KOPT-K1 (cell line): ENCODE results near the gene LRRC71.

Experiments
- H3K27ac ChIP-seq: fragments of 200-600 bp; sonication (generic); 2 replicates; pipeline ENCODE4 v1.5.1; 2016; ENCODE audit warnings: antibody characterized with exemption, mild to moderate bottlenecking, low read depth, low read length; ENCODE audit not compliant: poor library complexity, severe bottlenecking
- H3K36me3 ChIP-seq: fragments of 200-600 bp; sonication (generic); 2 replicates; pipeline ENCODE4 v1.5.1; 2017; ENCODE audit warnings: antibody characterized with exemption, mild to moderate bottlenecking, low read length, moderate library complexity; ENCODE audit not compliant: insufficient read depth
- H3K9me3 ChIP-seq: fragments of 200-600 bp; sonication (generic); 2 replicates; pipeline ENCODE4 v1.5.1; 2017; ENCODE audit warnings: antibody characterized with exemption, low read length, mild to moderate bottlenecking; ENCODE audit not compliant: insufficient read depth, poor library complexity, severe bottlenecking

Gene LRRC71

GRCh38 chr1:156958247-156958714 lies 37.8 kb downstream of the LRRC71 start:
- no peak overlapping the region for H3K27ac ChIP-seq
- H3K36me3 ChIP-seq = no peaks in the 10 kb centered on the region
- no peaks in the 10 kb centered on the region for H3K9me3 ChIP-seq

DNA sequence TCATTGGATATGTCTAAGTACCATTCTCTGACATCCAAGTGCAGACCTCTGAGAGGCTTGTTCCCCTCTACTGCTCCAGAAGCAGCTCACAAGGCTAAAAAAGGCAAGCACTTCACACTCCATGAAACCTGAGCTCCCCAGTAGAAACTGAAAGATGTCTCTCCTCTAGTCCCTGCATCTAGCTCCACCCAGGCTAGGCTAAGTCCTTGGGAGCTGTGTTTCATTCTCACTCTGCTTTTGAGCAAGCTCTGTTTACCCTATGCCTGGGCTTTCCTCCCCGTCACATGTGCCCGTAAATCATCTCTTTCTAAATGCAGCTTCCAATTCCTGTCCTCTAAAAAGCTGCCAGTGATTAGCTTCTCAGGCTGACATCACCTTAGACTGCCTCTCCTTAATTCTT lies 39.0 kb downstream of the LRRC71 start:
- H3K36me3 ChIP-seq = no peaks in the 10 kb centered on the region
- no peak overlapping the region for H3K27ac ChIP-seq
- no peaks in the 10 kb centered on the region for H3K9me3 ChIP-seq

DNA sequence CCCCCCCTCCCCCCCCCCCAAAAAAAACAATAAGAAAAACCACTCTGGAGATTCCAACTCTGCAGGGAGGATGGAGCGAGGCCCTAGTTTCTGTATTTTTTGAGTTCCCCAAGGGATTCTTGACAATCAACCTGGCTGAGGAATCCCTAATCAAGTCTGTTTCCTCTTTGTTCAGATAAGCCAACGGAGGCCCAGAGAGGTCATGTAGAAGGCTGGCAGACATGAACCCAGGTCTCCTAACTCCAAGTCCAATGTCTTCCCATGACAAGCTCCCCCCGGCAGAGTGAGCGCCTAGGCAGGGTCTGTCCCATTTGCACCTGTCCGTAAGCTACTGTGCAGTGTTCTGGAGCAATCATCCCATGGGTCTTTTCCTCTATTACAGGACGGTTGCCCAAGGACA lies 39.5 kb downstream of the LRRC71 start:
- Histone ChIP-seq H3K27ac (no peak overlapping the region), H3K36me3 (no peaks in the 10 kb centered on the region), H3K9me3 (no peaks in the 10 kb centered on the region)

GRCh38 chr1:156961709-156962108 lies 41.3 kb downstream of the LRRC71 start:
- no peak overlapping the region for H3K27ac ChIP-seq
- H3K9me3 ChIP-seq = no peaks in the 10 kb centered on the region
- H3K36me3 ChIP-seq = no peaks in the 10 kb centered on the region

DNA sequence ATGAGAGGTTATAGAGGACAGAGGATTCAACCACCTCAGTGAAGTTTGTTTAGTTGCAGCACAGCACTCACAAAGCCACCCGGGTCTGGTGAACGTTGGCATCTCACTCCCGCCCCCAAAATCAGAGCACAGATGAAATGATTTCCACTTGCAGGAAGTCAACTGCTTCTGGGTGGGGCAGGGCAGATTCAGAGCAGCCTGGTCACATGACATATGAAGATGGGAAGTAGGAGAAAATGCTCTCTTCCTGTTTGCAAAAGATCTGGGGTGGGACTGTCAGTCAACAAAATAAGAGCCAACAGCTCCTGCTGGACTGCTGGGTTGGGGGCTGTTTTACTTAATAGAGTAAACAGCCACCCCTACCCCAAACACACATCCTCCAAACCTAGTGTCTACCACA lies 43.2 kb downstream of the LRRC71 start:
- no peaks in the 10 kb centered on the region for H3K36me3 ChIP-seq
- no peaks in the 10 kb centered on the region for H3K9me3 ChIP-seq
- no peak overlapping the region for H3K27ac ChIP-seq

DNA sequence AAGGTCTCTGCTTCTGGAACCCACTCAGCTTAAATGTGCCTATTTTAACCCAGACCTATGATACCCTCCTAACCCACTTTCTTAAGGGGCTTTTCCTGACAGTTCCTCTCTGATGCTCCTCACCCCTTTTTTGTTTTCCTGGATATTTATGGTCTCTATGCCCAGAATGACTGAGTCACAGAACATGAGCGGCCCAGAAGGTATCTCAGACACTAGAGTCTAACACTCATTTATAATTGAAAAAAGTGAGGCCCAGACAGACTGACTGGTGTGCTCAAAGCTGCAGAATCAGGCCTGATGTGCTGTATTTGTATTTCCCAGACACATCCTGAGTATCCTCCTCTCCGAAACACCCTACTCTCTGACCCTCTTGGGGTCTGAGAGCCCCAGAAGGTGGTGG lies 44.0 kb downstream of the LRRC71 start:
- Histone ChIP-seq H3K9me3 (no peaks in the 10 kb centered on the region), H3K36me3 (no peaks in the 10 kb centered on the region), H3K27ac (no peak overlapping the region)

DNA sequence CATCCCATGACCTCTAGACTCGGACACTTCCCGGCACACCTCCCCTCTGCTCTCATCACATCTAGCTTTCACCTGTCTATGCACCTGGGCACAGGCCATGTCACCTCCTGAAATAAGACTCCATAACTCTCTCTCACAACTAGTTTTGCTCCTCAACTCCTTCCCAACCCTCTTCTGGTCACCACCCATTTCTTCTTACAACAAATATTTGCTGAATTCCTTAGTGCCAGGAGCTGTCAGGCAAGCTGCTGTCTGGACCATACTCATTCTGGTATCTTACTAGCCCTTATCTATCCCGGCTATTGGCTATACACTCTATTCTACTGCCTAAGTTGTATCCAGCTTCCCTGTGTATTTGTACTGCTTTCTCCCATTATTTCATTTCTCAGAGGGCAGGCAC lies 49.1 kb downstream of the LRRC71 start:
- Histone ChIP-seq H3K36me3 (no peaks in the 10 kb centered on the region), H3K27ac (no peak overlapping the region), H3K9me3 (no peaks in the 10 kb centered on the region)

DNA sequence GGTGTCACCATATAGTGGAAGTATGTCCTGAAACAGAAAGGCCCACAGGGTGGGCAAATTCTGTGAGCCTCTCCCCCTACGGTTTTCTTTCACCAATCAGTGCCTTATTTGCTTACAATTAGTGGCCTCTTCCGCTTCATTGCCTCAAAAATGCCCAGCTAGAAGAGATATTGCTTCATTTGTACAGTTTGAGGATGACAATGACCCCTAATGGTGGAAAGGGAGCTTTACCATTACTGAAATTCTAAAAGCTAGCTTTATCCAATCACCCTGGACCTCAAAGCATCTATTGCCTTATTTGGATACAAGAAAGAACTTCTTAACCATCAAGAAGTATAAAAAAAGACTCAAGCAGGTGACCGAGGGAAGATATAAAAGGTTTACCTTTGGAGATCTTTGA lies 49.6 kb downstream of the LRRC71 start:
- no peaks in the 10 kb centered on the region for H3K36me3 ChIP-seq
- no peaks in the 10 kb centered on the region for H3K9me3 ChIP-seq
- no peak overlapping the region for H3K27ac ChIP-seq

GRCh38 chr1:156973417-156973816 lies 53.0 kb downstream of the LRRC71 start:
- Histone ChIP-seq H3K27ac (no peak overlapping the region), H3K9me3 (no peaks in the 10 kb centered on the region), H3K36me3 (no peaks in the 10 kb centered on the region)

DNA sequence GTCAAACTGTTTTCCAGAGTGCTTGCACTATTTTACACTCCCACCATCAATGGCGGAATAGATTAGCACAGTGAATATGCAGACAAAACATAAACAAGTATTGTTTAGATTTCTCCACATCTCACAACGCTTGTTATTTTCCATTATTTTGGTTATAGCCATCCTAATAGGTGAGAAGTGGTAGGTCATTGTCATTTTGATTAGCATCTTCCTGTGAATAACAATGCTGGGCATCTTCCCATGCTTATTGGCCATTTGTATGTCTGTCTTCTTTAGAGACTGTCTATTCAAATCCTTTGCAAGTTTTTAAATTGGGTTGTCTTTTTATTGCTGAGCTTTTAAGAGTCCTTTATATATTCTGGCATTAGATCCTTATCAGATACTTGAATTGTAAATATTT lies 54.7 kb downstream of the LRRC71 start:
- no peaks in the 10 kb centered on the region for H3K9me3 ChIP-seq
- no peaks in the 10 kb centered on the region for H3K36me3 ChIP-seq
- H3K27ac ChIP-seq = no peak overlapping the region

- no peak overlapping the region for H3K27ac ChIP-seq
- no peaks in the 10 kb centered on the region for H3K36me3 ChIP-seq
- H3K9me3 ChIP-seq = no peaks in the 10 kb centered on the region
Observed at GRCh38 chr1:156980551-156980950, 60.1 kb downstream of the LRRC71 start.
